HS-5 (cell line): ENCODE results near the gene FKBP14.
"Not testable (repeated sequence)": the region's sequence is repeated elsewhere in the genome, so short reads cannot be mapped to it uniquely, and the experiment has no call there.

Experiments used
- DNase-seq: peaks from one replicate; pipeline ENCODE4 v3.0.0-alpha.2; 2012; ENCODE audit warnings: low read depth

The FKBP14 gene

DNA sequence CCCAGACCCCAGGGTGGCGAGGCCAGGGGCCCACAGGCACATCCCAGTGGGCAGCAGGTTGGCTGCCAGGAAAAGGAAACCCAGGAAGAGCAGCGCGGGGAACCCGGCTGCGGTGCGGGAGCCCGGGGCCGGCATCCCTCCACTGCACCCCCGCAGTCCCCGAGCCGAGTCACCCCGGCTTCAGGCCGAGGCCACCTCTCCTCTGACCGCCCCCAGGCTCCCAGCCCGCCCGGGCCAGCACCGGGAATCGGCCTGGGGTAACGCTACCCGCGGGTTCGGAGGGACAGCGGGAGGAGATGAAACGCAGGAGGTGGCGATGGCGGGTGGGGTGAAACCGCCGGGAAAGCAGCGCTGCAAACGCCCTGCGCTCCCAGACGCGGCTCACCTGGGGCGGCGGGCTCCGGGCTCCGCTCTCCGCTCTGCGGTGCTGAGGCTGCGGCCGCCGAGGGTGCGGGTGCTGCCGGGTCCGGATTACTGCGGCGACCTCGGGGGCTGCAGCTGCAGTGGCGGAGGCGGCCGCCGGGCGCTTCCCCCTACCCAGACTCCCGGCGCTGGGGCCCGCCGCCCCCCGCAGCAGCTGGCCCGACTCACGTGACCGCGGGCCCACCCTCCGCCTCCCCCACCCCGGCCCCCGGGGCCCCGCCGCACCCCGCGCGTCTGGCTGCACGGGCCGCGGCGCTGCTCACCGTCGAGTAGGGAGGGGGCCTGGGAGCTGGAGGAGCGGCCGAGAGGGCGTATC lies 37.1 kb downstream of the FKBP14 start, which contains the start of gene SCRN1:
SCRN1 (minus strand) TSS at position 545 of the 739 bp plus-strand sequence. CDS start 20,734 bp downstream, outside the sequence.
- DNase-seq = peak; percentile 13

DNA sequence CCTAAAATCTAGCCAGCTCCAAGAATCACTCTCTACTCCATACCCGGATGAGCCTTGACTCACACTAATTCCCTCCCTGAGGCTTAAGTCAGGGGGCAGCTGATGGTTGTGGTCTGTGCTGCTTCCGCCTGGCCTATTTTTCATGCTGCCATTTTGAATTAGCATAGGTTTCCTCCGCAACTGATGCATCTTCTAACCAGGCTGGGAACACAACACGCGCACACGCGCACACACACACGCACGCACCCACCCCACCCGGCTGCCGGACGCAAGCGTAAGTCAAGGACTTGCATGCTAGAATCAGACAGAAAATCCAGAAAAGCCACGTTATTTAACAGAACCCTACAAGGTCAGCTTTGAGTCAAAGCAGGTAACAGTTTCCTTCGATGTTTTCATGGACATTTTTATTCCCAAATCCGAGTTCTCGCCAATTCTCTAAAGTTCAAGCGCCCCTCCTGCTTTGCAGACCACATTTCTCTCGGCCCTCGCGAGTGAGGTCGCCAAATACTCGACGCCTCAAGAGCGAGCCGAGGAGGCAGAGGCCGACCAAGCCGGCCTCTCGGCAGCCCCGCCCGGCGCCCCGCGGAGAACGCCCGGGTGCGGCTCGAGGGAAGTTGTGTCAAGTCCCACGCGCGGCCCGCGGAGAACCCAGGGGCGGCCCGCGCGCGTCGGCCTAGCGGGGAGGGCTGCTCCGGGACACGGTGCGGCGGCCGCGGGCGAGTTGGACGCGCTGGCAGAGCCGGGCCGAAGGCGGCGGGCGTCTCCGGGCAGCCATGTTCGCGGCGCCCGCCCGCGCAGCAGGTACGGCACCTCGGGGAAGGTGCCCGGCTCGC lies 37.9 kb downstream of the FKBP14 start:
- DNase-seq = peak; percentile 84

- peak; percentile 96 for DNase-seq
Observed at GRCh38 chr7:29987811-29988317, 38.6 kb downstream of the FKBP14 start.

GRCh38 chr7:29987083-29987482 lies 39.4 kb downstream of the FKBP14 start:
- DNase-seq = peak; percentile 33

GRCh38 chr7:29980151-29980550 lies 46.4 kb downstream of the FKBP14 start:
- no peak for DNase-seq

- DNase-seq = no peak
Observed at GRCh38 chr7:29977886-29978651, 48.4 kb downstream of the FKBP14 start.

DNA sequence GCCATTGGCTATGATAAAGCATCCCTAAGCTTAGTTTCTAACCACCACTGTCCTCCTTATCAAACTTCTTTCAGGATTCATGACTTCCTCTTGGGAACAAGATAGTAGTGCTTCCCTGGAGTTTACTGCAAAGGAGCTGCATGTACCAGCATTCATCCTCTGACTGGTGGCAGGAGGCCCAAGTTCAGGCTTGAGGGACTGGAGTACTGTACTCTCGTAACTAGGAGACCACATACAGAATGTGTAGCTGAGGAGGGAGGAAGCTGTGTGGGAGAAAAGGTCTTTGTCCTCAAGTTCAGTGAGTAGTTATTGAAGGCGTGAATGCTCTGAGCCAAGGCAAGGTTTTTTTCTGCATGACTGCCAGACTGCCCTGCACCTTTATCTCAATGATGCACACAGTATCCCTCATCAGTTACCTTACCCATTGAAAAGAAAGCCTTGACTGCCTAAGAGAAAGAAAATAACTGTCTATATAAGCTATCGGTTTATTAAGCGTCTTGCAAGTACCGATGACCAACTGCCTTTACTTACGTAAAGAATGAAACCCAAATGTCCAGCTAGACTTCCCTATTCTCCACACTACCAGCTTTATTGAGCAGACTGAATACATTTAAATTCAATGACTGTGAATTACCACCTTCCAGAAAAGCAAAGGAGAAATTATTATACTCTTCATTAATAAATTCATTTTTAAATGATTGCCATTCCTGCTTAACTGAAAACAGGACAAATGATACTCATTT lies 49.7 kb downstream of the FKBP14 start:
- no peak for DNase-seq

GRCh38 chr7:29976266-29976665 lies 50.2 kb downstream of the FKBP14 start:
- DNase-seq = no peak

GRCh38 chr7:29975561-29975960 lies 50.9 kb downstream of the FKBP14 start:
- DNase-seq = no peak

- DNase-seq = no peak
Observed at GRCh38 chr7:29974286-29974685, 52.2 kb downstream of the FKBP14 start.

- DNase-seq = no peak
Observed at GRCh38 chr7:29972315-29972669, 54.2 kb downstream of the FKBP14 start.

DNA sequence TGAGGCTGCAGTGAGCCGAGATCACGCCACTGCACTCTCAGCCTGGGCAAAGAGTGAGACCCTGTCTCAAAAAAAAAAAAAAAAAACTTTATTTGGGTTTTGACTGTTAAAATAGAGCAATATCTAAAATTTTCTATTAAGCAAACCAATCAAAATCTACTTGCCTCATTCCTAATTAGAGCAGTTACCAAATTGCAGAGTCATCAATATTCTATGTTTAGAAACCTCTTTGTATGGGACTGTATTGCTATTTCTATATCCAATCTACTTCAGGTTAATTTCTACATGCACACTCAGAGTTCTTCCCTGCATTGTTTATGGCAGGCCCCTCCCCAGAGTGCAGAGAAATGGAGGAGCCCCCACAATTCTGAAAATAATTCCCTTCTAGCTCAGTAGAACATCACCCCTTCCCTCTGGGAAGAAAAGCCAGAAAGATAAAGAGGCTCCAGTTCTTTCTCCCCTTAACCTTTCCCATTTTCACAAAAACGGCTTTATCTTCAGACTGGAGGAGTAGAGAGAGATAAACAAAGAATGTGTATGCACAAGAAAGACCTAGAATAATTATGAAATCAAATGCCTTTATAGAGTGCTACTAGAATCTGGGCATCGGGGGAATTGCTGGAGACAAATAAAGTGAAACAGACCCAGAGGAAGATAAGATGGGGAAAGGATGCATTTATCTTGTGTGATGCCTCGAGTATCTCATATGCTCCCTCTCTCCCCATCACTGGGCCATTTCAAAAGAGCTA lies 54.8 kb downstream of the FKBP14 start:
- no peak for DNase-seq

DNA sequence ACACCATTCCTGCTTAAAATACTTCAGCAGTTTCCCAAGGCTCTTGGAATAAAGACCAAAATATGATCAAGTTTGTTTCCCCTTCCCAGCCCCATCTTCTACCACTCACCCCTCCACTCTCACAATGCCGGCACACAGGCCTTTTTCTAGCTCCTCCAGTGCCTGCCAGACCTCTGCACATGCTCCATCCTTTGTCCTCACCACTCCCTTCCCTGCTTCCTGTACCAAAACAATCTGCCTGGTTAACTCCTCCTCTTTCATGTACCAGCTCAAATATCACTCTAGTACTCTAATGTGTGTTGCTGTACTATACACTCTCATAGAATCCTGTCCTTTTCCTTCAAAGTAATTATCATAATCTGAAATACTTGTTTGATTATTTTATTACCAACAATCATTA lies 56.3 kb downstream of the FKBP14 start:
- DNase-seq = no peak

- no peak for DNase-seq
Observed at GRCh38 chr7:29969738-29970137, 56.8 kb downstream of the FKBP14 start.

DNA sequence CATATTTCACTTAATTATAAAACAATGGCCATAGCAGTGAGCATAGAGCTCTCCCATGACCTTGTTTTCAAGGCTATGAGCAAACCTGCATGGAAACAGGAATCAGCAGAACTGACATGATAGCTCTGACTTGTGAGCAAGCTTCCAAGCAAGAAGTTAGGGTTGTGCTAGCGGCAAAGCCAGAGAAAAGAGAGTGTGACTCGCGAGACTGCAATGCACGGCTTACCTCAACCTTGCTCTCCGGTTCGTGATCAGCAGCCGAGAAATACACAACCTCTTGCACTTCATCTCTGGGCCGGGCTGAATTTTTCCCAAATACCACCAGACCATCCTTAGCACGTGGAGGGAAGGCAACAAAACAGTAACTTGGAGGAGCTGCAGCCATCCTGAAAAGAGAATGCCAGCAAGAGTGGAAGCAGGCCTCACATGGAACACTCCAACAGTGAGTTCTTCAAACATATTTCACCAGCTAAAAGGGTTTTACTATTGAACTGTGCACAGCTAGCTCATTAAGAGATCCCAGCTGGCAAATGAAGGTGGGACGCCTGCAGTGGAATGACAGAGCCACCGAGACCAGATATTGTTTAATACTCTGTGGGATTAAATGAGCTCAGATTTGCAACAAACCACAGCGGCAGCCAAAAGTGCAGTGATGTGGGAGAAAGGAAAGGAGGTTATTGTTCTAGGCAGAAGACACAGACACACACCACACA lies 57.7 kb downstream of the FKBP14 start:
- DNase-seq = no peak

DNA sequence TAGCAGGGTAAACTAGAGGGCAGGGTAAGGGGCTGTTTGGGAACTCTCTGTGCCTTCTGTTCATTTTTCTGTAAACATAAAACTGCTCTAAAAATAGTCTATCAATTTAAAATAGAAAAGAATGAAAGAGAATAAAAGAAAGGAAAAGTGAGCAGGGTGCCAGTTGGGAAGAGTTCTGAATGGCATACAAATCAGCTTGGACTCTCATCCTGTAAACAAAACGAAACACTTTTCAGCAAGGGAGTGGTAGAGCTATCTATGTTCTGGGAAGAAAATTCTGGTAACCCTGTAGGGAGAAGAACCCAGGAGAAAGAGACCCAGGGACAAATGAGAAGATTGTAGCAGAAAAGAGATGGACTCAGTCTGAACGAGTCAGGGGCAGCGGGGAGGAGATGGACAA lies 61.5 kb downstream of the FKBP14 start:
- no peak for DNase-seq

DNA sequence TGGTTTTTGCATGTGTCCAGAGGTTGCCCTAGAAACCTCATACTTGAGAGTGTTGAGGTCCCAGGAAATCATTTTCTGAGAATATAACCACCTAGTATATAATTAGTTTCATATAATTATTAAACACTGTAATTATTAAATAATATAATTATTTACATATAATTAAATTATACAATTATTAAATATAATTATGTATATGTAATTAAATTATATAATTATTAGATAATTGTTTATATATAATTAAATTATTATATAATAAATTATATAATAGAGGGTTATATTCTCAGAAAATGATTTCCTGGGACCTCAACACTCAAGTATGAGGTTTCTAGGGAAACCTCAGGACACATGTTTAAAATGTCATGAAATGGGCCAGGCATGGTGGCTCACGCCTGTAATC lies 64.5 kb downstream of the FKBP14 start:
- DNase-seq = no peak

DNA sequence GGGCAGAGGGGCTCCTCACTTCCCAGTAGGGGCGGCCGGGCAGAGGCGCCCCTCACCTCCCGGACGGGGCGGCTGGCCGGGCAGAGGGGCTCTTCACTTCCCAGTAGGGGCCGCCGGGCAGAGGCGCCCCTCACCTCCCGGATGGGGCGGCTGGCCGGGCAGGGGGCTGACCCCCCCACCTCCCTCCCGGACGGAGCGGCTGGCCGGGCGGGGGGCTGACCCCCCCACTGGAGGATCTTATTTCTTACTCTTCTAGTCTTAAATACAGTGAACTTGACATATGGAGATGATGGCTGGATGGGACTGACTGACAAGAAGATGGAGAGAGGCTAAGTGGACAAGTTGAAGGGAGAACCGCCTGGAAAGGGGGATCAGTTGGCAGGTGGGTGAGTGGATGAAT lies 64.9 kb downstream of the FKBP14 start:
- not testable (repeated sequence) for DNase-seq
